Amniotic epithelial cell (primary cell): ENCODE data around the gene PILRB.

Source experiments
- DNase-seq: peaks from one replicate; pipeline ENCODE4 v3.0.0-alpha.2; 2010; ENCODE audit warnings: low read depth

PILRB gene

GRCh38 chr7:100407285-100408180 lies 49.6 kb downstream of the PILRB start:
- peak; percentile 79 for DNase-seq

GRCh38 chr7:100411101-100411500 lies 53.2 kb downstream of the PILRB start:
- no peak for DNase-seq

GRCh38 chr7:100413346-100413745 lies 55.4 kb downstream of the PILRB start:
- no peak for DNase-seq

GRCh38 chr7:100413889-100414288 lies 56.0 kb downstream of the PILRB start:
- no peak for DNase-seq

- DNase-seq: no peak
Measured at GRCh38 chr7:100415448-100415847, 57.5 kb downstream of the PILRB start.
